PFSK-1 (cell line): ENCODE measurements around the gene CCR5AS.

Source experiments
- FOXP2 ChIP-seq: optimal IDR thresholded peaks from 2 replicates; pipeline ENCODE3; 2011; ENCODE audit warnings: borderline replicate concordance, control low read depth, inconsistent platforms; ENCODE audit not compliant: insufficient read depth; ENCODE audit errors: extremely low read length, extremely low read depth
- POLR2AphosphoS5 ChIP-seq: IDR thresholded peaks from 2 replicates; pipeline ENCODE4 v1.6.1; 2012; ENCODE audit warnings: low read depth, mild to moderate bottlenecking, control low read depth, low read length, moderate library complexity
- SIN3A ChIP-seq: IDR thresholded peaks from 2 replicates; pipeline ENCODE4 v1.6.1; 2012; ENCODE audit warnings: mild to moderate bottlenecking, low read length, moderate library complexity, borderline replicate concordance; ENCODE audit not compliant: insufficient read depth
- TAF1 ChIP-seq: IDR thresholded peaks from 2 replicates; pipeline ENCODE4 v1.6.1; 2012; ENCODE audit warnings: low read length, control low read depth, borderline replicate concordance; ENCODE audit not compliant: insufficient read depth
- TF ChIP-seq, protein P1 (sequence below), 2 experiments: IDR thresholded peaks; 2 replicates each; pipeline versions ENCODE4 v1.6.1 to v1.8.0; 2011 to 2012; ENCODE audit warnings: low read depth in 2 of 2, low read length in 2 of 2, control low read depth in 1 of 2, inconsistent platforms in 1 of 2, mild to moderate bottlenecking in 1 of 2, moderate library complexity in 1 of 2; ENCODE audit not compliant: insufficient read depth in 1 of 2

The CCR5AS gene

DNA sequence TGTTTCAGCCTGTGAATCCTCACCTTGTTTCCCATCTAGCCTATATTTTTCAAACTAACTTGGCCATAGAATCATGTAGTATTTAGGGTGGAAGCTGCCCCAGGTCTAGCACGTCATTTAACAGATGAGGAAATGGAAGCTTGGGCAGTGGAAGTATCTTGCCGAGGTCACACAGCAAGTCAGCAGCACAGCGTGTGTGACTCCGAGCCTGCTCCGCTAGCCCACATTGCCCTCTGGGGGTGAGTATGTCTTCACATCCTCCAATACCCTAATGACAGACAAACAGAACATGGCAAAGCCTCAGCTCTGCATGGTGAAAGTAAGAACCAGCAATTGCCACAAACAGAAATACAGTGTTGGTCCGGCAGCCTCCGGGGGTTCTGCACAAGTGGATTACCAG, 38.3 kb downstream of the CCR5AS start:
- TF ChIP-seq FOXP2 (no peak), SIN3A (no peak), POLR2AphosphoS5 (no peak), TAF1 (no peak)
- TF ChIP-seq, protein P1, sequence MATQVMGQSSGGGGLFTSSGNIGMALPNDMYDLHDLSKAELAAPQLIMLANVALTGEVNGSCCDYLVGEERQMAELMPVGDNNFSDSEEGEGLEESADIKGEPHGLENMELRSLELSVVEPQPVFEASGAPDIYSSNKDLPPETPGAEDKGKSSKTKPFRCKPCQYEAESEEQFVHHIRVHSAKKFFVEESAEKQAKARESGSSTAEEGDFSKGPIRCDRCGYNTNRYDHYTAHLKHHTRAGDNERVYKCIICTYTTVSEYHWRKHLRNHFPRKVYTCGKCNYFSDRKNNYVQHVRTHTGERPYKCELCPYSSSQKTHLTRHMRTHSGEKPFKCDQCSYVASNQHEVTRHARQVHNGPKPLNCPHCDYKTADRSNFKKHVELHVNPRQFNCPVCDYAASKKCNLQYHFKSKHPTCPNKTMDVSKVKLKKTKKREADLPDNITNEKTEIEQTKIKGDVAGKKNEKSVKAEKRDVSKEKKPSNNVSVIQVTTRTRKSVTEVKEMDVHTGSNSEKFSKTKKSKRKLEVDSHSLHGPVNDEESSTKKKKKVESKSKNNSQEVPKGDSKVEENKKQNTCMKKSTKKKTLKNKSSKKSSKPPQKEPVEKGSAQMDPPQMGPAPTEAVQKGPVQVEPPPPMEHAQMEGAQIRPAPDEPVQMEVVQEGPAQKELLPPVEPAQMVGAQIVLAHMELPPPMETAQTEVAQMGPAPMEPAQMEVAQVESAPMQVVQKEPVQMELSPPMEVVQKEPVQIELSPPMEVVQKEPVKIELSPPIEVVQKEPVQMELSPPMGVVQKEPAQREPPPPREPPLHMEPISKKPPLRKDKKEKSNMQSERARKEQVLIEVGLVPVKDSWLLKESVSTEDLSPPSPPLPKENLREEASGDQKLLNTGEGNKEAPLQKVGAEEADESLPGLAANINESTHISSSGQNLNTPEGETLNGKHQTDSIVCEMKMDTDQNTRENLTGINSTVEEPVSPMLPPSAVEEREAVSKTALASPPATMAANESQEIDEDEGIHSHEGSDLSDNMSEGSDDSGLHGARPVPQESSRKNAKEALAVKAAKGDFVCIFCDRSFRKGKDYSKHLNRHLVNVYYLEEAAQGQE (IDR thresholded peaks at IDR 0.05; ENCODE audit: insufficient read depth in 1 of 2, low read depth in 2 of 2, low read length in 2 of 2): no peak

DNA sequence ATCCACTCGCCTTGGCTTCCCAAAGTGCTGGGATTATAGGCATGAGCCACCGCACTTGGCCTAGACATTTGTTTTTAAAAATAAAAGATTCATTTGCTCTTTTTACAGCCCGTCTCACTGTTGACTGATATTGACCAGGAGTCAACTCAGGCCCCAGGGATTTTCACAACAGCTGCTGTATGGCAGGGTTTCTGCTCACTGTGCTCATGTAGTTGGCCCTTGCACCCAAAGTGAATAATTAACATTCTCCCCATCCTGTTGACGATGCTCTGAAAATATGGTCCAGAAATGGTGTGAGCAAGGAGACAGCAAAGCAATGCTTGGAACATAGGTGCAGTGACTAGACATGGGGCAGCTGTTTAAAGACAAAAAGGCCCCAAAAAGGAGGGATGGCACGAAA, 39.1 kb downstream of the CCR5AS start:
- TF ChIP-seq FOXP2 (no peak), TAF1 (no peak), SIN3A (no peak), POLR2AphosphoS5 (no peak)
- TF ChIP-seq, protein P1 (IDR thresholded peaks at IDR 0.05; ENCODE audit: insufficient read depth in 1 of 2, low read depth in 2 of 2, low read length in 2 of 2): no peak

DNA sequence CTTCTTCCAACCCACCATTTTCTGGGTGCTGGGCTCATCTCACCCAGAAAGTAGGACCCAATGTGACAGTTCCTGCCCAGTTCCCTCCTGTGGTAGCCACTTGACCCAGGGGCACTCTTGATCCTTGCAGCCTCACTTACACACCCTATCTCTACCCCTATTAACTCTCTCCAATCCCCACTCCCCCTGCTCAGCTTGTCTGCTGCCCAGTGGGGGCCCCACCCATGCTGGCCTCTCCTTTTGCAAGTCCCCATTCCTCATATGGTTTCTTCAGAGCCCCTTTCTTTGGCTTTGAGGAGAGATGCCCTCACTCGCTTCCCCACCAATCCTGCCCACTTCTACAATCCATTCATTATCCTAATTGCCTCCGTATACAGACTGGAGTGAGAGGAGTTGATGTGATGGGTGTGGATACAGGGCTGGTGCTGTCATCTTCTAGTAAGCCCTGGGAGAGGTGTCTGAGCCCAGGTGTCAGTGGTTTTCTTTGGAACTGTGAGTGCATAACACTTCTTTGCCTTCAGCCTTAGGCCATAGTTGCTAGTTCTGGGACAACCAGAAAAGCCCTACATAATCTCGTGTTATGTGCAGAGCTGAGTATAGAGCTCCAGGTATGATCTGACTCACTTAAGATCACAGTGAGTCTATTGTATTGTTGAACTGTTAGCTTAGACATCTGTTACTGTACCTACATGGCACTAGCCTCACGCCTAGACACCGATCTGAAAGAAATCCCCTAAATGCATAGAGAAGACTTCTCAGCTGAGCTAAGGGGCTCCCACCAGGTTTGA, 40.9 kb downstream of the CCR5AS start:
- TF ChIP-seq POLR2AphosphoS5: no peak
- TF ChIP-seq TAF1: no peak
- TF ChIP-seq SIN3A: no peak
- TF ChIP-seq, protein P1 (IDR thresholded peaks at IDR 0.05; ENCODE audit: insufficient read depth in 1 of 2, low read depth in 2 of 2, low read length in 2 of 2): no peak
- TF ChIP-seq FOXP2: no peak

DNA sequence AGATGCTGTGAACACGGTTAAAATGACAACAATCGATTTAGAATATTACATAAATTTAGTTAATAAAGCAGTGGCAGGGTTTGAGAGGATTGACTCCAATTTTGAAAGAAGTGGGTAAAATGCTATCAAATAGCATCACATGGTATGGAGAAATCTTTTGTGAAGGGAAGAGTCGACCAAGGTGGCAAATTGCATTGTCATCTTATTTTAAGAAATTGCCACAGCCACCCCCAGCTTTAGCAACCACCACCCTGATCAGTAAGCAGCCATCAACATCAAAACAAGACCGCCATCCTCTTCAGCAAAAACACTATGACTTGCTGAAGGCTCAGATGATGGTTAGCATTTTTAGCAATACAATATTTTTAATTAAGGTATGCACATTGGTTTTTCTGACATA, 41.8 kb downstream of the CCR5AS start:
- TF ChIP-seq POLR2AphosphoS5 (no peak), FOXP2 (no peak), SIN3A (no peak), TAF1 (no peak)
- TF ChIP-seq, protein P1 (IDR thresholded peaks at IDR 0.05; ENCODE audit: insufficient read depth in 1 of 2, low read depth in 2 of 2, low read length in 2 of 2): no peak
